HG03565 (cell line): ENCODE results near the gene TAS1R2.
"Not testable (repeated sequence)": the region's sequence is repeated elsewhere in the genome, so short reads cannot be mapped to it uniquely, and the experiment has no call there.

ENCODE experiments used
- ATAC-seq: cut with Tn5 transposase; IDR thresholded peaks from one replicate; pipeline ENCODE4 v1.9.1; 2021; ENCODE audit warnings: mild to moderate bottlenecking, moderate library complexity; ENCODE audit not compliant: unreplicated experiment

Gene TAS1R2

GRCh38 chr1:18869847-18870594 lies 10.6 kb upstream of the TAS1R2 start:
- no peak for ATAC-seq

- ATAC-seq = no peak
Measured at GRCh38 chr1:18868801-18869424, 9.5 kb upstream of the TAS1R2 start.

GRCh38 chr1:18868354-18868753 lies 8.9 kb upstream of the TAS1R2 start:
- ATAC-seq = no peak

- ATAC-seq = no peak
Measured at GRCh38 chr1:18866846-18867245, 7.4 kb upstream of the TAS1R2 start.

- ATAC-seq = no peak
Measured at GRCh38 chr1:18866314-18866713, 6.9 kb upstream of the TAS1R2 start.

GRCh38 chr1:18865176-18865575 lies 5.7 kb upstream of the TAS1R2 start:
- ATAC-seq = no peak

- ATAC-seq = no peak
Measured at GRCh38 chr1:18861590-18861989, 2.1 kb upstream of the TAS1R2 start.

- no peak for ATAC-seq
Measured at GRCh38 chr1:18861082-18861481, 1.6 kb upstream of the TAS1R2 start.

- ATAC-seq = no peak
Measured at GRCh38 chr1:18858070-18858688, 1.3 kb downstream of the TAS1R2 start.

GRCh38 chr1:18856435-18856834 lies 3.0 kb downstream of the TAS1R2 start:
- ATAC-seq = no peak

GRCh38 chr1:18855573-18855972 lies 3.9 kb downstream of the TAS1R2 start:
- no peak for ATAC-seq

GRCh38 chr1:18854331-18855025 lies 5.0 kb downstream of the TAS1R2 start:
- no peak for ATAC-seq

GRCh38 chr1:18852501-18852900 lies 7.0 kb downstream of the TAS1R2 start:
- no peak for ATAC-seq

GRCh38 chr1:18849261-18849711 lies 10.2 kb downstream of the TAS1R2 start:
- ATAC-seq = no peak

GRCh38 chr1:18847723-18848122 lies 11.7 kb downstream of the TAS1R2 start:
- not testable (repeated sequence) for ATAC-seq

GRCh38 chr1:18840145-18840544 lies 19.3 kb downstream of the TAS1R2 start:
- no peak for ATAC-seq

- ATAC-seq = no peak
Measured at GRCh38 chr1:18836654-18837053, 22.8 kb downstream of the TAS1R2 start.

- not testable (repeated sequence) for ATAC-seq
Measured at GRCh38 chr1:18832319-18832718, 27.1 kb downstream of the TAS1R2 start.

GRCh38 chr1:18831656-18832055 lies 27.8 kb downstream of the TAS1R2 start:
- ATAC-seq = no peak

- no peak for ATAC-seq
Measured at GRCh38 chr1:18830596-18830995, 28.9 kb downstream of the TAS1R2 start.

- ATAC-seq = no peak
Measured at GRCh38 chr1:18829671-18830070, 29.8 kb downstream of the TAS1R2 start.
